HCT116 (cell line): ENCODE data around the gene GLRA2.

ENCODE experiments used
- CTCF ChIP-seq, 3 experiments: fragments of 200-600 bp in 1 of 3; sonication (generic) in 1 of 3; IDR thresholded peaks in 2 of 3; conservative IDR thresholded peaks in 1 of 3; 2 replicates each; pipeline ENCODE4 v1.5.1; 2012 to 2017; ENCODE audit warnings: low read depth in 2 of 3, low read length in 2 of 3, antibody characterized with exemption in 1 of 3, borderline replicate concordance in 1 of 3, control low read depth in 1 of 3, mild to moderate bottlenecking in 1 of 3, mixed read lengths in 1 of 3, mixed run types in 1 of 3, moderate library complexity in 1 of 3; ENCODE audit not compliant: insufficient read depth in 1 of 3
- FOSL1 ChIP-seq: IDR thresholded peaks from 2 replicates; pipeline ENCODE4 v1.6.1; 2012; ENCODE audit warnings: low read depth
- POLR2A ChIP-seq: IDR thresholded peaks from 2 replicates; pipeline ENCODE4 v1.7.0; 2011; ENCODE audit warnings: borderline replicate concordance; ENCODE audit not compliant: insufficient read depth, insufficient read length; ENCODE audit errors: extremely low read depth
- POLR2AphosphoS5 ChIP-seq: IDR thresholded peaks from 2 replicates; pipeline ENCODE4 v1.6.1; 2011; ENCODE audit warnings: mild to moderate bottlenecking, low read depth, low read length, moderate library complexity
- REST ChIP-seq: IDR thresholded peaks from 2 replicates; pipeline ENCODE4 v1.6.1; 2012; ENCODE audit warnings: low read depth
- YY1 ChIP-seq: IDR thresholded peaks from 2 replicates; pipeline ENCODE4 v1.6.1; 2011; ENCODE audit warnings: low read length, low read depth, moderate library complexity, mild to moderate bottlenecking; ENCODE audit not compliant: insufficient replicate concordance; ENCODE audit errors: extremely low read depth

- TF ChIP-seq POLR2A = no peak
- no peak for TF ChIP-seq CTCF (IDR thresholded peaks at IDR 0.05 in 2 of 3, conservative IDR thresholded peaks at IDR 0.05 in 1 of 3; ENCODE audit: borderline replicate concordance in 1 of 3, insufficient read depth in 1 of 3, low read depth in 2 of 3, low read length in 2 of 3)
- TF ChIP-seq YY1 = no peak
- TF ChIP-seq FOSL1 = no peak
- no peak for TF ChIP-seq POLR2AphosphoS5
- TF ChIP-seq REST = no peak
Measured at GRCh38 chrX:14616301-14616700, 87.0 kb downstream of the GLRA2 start.
